ENCODE data around the gene KANSL1. TPM values are rescaled to one million over a fixed set of nuclear protein-coding genes. Genes with fewer than 3 reads are reported as not detected.
"Not testable (repeated sequence)": the region's sequence is repeated elsewhere in the genome, so short reads cannot be mapped to it uniquely, and the experiment has no call there.

KANSL1 gene
- total RNA-seq, 1 donor from 2014 or later = 61.4 TPM

- no peak for DNase-seq (ENCODE audit: low spot score)
- H3K4me1 Mint-ChIP-seq (ENCODE audit: low read depth) = peaks cover 81% of the 10 kb centered on the region
- H3K36me3 Mint-ChIP-seq (ENCODE audit: low read depth) = no peaks in the 10 kb centered on the region
- no peaks in the 10 kb centered on the region for H3K9me3 Mint-ChIP-seq (ENCODE audit: low read depth)
- H3K27ac Mint-ChIP-seq (ENCODE audit: unreplicated experiment) = no peak overlapping the region
- no peaks in the 10 kb centered on the region for H3K27me3 Mint-ChIP-seq (ENCODE audit: low read depth)
- no peak for TF ChIP-seq CTCF (IDR thresholded peaks at IDR 0.05)
- H3K4me3 Mint-ChIP-seq (ENCODE audit: unreplicated experiment) = no peak overlapping the region
Observed at GRCh38 chr17:46117850-46118696, 75.2 kb downstream of the KANSL1 start.

GRCh38 chr17:46117117-46117516, 76.1 kb downstream of the KANSL1 start:
- TF ChIP-seq CTCF (IDR thresholded peaks at IDR 0.05) = no peak
- H3K27me3 Mint-ChIP-seq (ENCODE audit: low read depth) = no peaks in the 10 kb centered on the region
- no peak for DNase-seq (ENCODE audit: low spot score)
- no peaks in the 10 kb centered on the region for H3K36me3 Mint-ChIP-seq (ENCODE audit: low read depth)
- peaks cover 73% of the 10 kb centered on the region for H3K4me1 Mint-ChIP-seq (ENCODE audit: low read depth)
- no peak overlapping the region for H3K27ac Mint-ChIP-seq (ENCODE audit: unreplicated experiment)
- H3K4me3 Mint-ChIP-seq (ENCODE audit: unreplicated experiment) = no peak overlapping the region
- H3K9me3 Mint-ChIP-seq (ENCODE audit: low read depth) = no peaks in the 10 kb centered on the region

- H3K27me3 Mint-ChIP-seq (ENCODE audit: low read depth) = no peaks in the 10 kb centered on the region
- TF ChIP-seq CTCF (IDR thresholded peaks at IDR 0.05) = no peak
- H3K9me3 Mint-ChIP-seq (ENCODE audit: low read depth) = no peaks in the 10 kb centered on the region
- H3K36me3 Mint-ChIP-seq (ENCODE audit: low read depth) = no peaks in the 10 kb centered on the region
- H3K4me3 Mint-ChIP-seq (ENCODE audit: unreplicated experiment) = no peak overlapping the region
- DNase-seq (ENCODE audit: low spot score) = no peak
- peak overlapping the region; percentile 68 for H3K27ac Mint-ChIP-seq (ENCODE audit: unreplicated experiment)
- peaks cover 70% of the 10 kb centered on the region for H3K4me1 Mint-ChIP-seq (ENCODE audit: low read depth)
Observed at GRCh38 chr17:46115699-46116098, 77.5 kb downstream of the KANSL1 start.

- H3K4me1 Mint-ChIP-seq (ENCODE audit: low read depth) = peaks cover 80% of the 10 kb centered on the region
- not testable (repeated sequence) for H3K36me3 Mint-ChIP-seq (ENCODE audit: low read depth)
Observed at GRCh38 chr17:46111236-46111635, 82.0 kb downstream of the KANSL1 start.

GRCh38 chr17:46110219-46110618, 83.0 kb downstream of the KANSL1 start:
- DNase-seq (ENCODE audit: low spot score) = no peak
- H3K4me3 Mint-ChIP-seq (ENCODE audit: unreplicated experiment) = no peak overlapping the region
- no peaks in the 10 kb centered on the region for H3K36me3 Mint-ChIP-seq (ENCODE audit: low read depth)
- H3K27me3 Mint-ChIP-seq (ENCODE audit: low read depth) = no peaks in the 10 kb centered on the region
- no peaks in the 10 kb centered on the region for H3K9me3 Mint-ChIP-seq (ENCODE audit: low read depth)
- no peak overlapping the region for H3K27ac Mint-ChIP-seq (ENCODE audit: unreplicated experiment)
- no peak for TF ChIP-seq CTCF (IDR thresholded peaks at IDR 0.05)
- H3K4me1 Mint-ChIP-seq (ENCODE audit: low read depth) = peaks cover 74% of the 10 kb centered on the region

More at GRCh38 chr17:46111236-46111635, 82.0 kb downstream of the KANSL1 start:
- not testable (repeated sequence) for H3K27ac Mint-ChIP-seq (ENCODE audit: unreplicated experiment); H3K4me3 Mint-ChIP-seq (ENCODE audit: unreplicated experiment); H3K27me3 Mint-ChIP-seq (ENCODE audit: low read depth); H3K9me3 Mint-ChIP-seq (ENCODE audit: low read depth); DNase-seq (ENCODE audit: low spot score)
